Ishikawa (cell line): ENCODE measurements around the gene CLIC2.

Experiments
- CEBPB ChIP-seq: IDR thresholded peaks from 2 replicates; pipeline ENCODE4 v1.6.1; 2012
- CREB1 ChIP-seq: IDR thresholded peaks from 2 replicates; pipeline ENCODE4 v1.6.1; 2012; ENCODE audit warnings: low read depth
- FOXM1 ChIP-seq: IDR thresholded peaks from 2 replicates; pipeline ENCODE4 v1.6.1; 2012; ENCODE audit warnings: low read depth, borderline replicate concordance
- NFIC ChIP-seq: IDR thresholded peaks from 2 replicates; pipeline ENCODE4 v1.6.1; 2012
- RAD21 ChIP-seq: IDR thresholded peaks from 2 replicates; pipeline ENCODE4 v1.6.1; 2012; ENCODE audit warnings: low read depth
- TAF1 ChIP-seq: IDR thresholded peaks from 2 replicates; pipeline ENCODE4 v1.6.1; 2012; ENCODE audit warnings: low read depth, mild to moderate bottlenecking
- TEAD4 ChIP-seq: IDR thresholded peaks from 2 replicates; pipeline ENCODE4 v1.6.1; 2012
- TF ChIP-seq, protein P1 (sequence below): IDR thresholded peaks from 2 replicates; pipeline ENCODE4 v1.6.1; 2012
- TF ChIP-seq, protein P2 (sequence below): IDR thresholded peaks from 2 replicates; pipeline ENCODE4 v1.6.1; 2012

DNA sequence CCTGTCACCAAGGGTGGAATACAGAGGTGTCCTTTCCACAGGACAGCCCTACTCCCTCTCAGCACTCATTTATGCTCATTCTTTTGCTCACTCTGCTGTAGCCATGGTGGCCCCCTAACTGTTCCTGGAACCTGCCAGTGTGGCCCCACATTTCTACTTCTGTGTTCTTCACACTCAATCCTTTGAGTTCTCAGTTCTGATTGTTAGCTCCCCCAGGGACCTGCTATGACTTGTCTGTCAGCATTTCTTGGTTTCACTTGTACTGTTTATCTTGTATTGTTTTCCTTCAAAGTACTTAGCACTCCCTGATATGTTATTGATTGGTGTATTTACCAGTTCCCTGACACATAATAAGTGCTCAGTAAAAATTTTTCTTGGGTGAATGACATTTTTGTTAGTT, 103.3 kb downstream of the CLIC2 start:
- TF ChIP-seq NFIC (no peak), TEAD4 (no peak), CEBPB (no peak), TAF1 (no peak), FOXM1 (no peak), RAD21 (no peak), CREB1 (no peak)
- TF ChIP-seq, protein P1, sequence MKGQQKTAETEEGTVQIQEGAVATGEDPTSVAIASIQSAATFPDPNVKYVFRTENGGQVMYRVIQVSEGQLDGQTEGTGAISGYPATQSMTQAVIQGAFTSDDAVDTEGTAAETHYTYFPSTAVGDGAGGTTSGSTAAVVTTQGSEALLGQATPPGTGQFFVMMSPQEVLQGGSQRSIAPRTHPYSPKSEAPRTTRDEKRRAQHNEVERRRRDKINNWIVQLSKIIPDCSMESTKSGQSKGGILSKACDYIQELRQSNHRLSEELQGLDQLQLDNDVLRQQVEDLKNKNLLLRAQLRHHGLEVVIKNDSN: no peak
- TF ChIP-seq, protein P2, sequence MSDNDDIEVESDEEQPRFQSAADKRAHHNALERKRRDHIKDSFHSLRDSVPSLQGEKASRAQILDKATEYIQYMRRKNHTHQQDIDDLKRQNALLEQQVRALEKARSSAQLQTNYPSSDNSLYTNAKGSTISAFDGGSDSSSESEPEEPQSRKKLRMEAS: no peak
